Adipocyte (in vitro differentiated cells): Measurements from ENCODE around the gene BPIFA1.

ENCODE experiments used
- DNase-seq: peaks from one replicate; pipeline ENCODE4 v3.0.0-alpha.2; 2015; ENCODE audit warnings: low read depth
- H3K27me3 ChIP-seq: replicated peaks from 2 replicates; pipeline ENCODE4 v1.7.0; 2013; ENCODE audit warnings: mild to moderate bottlenecking, low read length, moderate library complexity; ENCODE audit not compliant: control insufficient read depth, insufficient read depth
- H3K36me3 ChIP-seq: 2 replicates; pipeline ENCODE4 v1.7.0; 2013; ENCODE audit warnings: low read length, mild to moderate bottlenecking, moderate library complexity; ENCODE audit not compliant: control insufficient read depth, insufficient read depth, severe bottlenecking
- H3K4me1 ChIP-seq: 2 replicates; pipeline ENCODE4 v1.7.0; 2013; ENCODE audit warnings: mild to moderate bottlenecking, low read length, moderate library complexity; ENCODE audit not compliant: control insufficient read depth, insufficient read depth
- H3K4me3 ChIP-seq: 2 replicates; pipeline ENCODE4 v1.7.0; 2013; ENCODE audit warnings: mild to moderate bottlenecking, low read length, moderate library complexity
- H3K9ac ChIP-seq: 2 replicates; pipeline ENCODE4 v1.7.0; 2013; ENCODE audit warnings: mild to moderate bottlenecking, low read length, moderate library complexity
- H3K9me3 ChIP-seq: 2 replicates; pipeline ENCODE4 v1.7.0; 2013; ENCODE audit warnings: mild to moderate bottlenecking, low read length, moderate library complexity; ENCODE audit not compliant: control insufficient read depth

BPIFA1 gene

DNA sequence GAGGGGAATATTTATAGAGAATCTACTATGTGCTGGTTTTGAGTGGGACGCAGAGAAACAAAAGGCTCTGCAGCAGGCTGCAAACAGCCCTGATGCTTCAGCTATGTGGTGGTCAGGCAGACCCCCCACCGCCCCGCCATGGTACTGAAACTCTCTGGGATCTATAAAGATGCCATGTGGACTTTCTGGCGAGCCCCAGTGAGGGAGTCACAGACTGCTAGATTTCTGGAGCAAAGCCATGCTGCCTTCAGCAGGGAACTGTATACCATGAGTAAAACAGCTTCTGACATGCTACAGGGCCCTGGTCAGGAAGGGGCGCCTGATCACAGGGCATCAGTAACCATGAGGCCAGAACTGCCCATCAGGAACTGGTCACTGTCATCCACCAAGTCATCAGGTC is 28.0 kb downstream of the BPIFA1 start:
- no peak overlapping the region for H3K9ac ChIP-seq
- H3K36me3 ChIP-seq: no peaks in the 10 kb centered on the region
- H3K9me3 ChIP-seq: no peaks in the 10 kb centered on the region
- H3K4me1 ChIP-seq: peaks cover 27% of the 10 kb centered on the region
- no peak for DNase-seq
- no peak overlapping the region for H3K4me3 ChIP-seq
- peaks cover 8% of the 10 kb centered on the region for H3K27me3 ChIP-seq

DNA sequence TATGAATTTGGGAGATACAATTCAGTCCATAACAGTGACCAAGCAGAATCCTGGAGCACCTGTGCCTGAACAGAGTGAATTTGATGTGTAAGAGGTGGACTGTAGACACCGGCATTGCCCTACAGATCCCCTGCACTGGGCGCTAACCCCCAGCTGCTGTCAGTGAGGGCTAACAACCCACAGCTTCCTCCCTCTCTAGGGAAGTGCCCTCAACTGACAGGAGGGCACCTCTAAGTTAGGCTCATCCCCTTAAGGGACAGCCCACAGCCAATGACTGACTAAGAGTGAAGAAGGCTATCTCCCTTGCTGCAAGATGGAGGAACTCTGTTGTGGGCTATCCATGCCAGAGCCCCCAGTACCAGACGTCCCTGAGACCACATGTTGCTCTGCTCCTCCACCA is 31.9 kb downstream of the BPIFA1 start:
- H3K4me1 ChIP-seq: peaks cover 17% of the 10 kb centered on the region
- H3K4me3 ChIP-seq: no peak overlapping the region
- H3K36me3 ChIP-seq: no peaks in the 10 kb centered on the region
- H3K9me3 ChIP-seq: no peaks in the 10 kb centered on the region
- no peak for DNase-seq
- H3K27me3 ChIP-seq: peaks cover 22% of the 10 kb centered on the region
- no peak overlapping the region for H3K9ac ChIP-seq

DNA sequence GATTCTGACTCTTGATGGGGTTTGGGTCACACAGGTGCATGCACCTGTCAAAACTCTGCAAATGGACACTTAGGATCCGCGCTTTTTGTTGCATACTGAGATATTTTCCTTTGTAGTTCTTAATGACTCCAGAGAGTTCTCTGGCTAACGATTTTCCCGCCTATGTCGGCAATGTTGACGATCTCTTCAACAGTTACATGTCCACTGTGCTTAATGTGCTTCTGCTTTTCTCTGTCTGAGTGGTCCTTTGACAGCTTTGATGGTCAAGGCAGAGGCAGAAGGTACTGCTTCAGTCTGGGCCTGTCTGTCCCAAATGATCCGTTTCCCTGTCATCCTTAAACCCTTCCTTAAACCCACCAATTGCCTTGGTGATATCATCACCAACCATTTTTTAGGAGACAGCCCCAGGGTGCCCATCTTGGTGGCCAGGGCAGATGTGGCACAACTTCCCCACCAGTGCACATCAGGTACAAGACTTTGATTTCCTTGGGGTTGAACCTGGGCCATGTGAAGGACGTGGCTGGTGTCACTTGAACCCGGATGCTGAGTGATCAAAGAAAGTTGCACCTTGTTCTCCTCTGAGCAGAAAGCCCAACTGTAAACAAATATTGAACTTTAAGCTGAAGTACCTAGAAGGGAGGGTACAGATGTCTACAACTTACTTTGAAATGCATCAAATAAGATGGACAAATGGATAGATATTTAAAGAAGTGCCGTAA is 36.5 kb downstream of the BPIFA1 start:
- Histone ChIP-seq H3K27me3 (peaks cover 22% of the 10 kb centered on the region), H3K9me3 (no peaks in the 10 kb centered on the region), H3K36me3 (no peaks in the 10 kb centered on the region), H3K9ac (no peak overlapping the region), H3K4me3 (no peak overlapping the region), H3K4me1 (peaks cover under 1% of the 10 kb centered on the region)
- no peak for DNase-seq

DNA sequence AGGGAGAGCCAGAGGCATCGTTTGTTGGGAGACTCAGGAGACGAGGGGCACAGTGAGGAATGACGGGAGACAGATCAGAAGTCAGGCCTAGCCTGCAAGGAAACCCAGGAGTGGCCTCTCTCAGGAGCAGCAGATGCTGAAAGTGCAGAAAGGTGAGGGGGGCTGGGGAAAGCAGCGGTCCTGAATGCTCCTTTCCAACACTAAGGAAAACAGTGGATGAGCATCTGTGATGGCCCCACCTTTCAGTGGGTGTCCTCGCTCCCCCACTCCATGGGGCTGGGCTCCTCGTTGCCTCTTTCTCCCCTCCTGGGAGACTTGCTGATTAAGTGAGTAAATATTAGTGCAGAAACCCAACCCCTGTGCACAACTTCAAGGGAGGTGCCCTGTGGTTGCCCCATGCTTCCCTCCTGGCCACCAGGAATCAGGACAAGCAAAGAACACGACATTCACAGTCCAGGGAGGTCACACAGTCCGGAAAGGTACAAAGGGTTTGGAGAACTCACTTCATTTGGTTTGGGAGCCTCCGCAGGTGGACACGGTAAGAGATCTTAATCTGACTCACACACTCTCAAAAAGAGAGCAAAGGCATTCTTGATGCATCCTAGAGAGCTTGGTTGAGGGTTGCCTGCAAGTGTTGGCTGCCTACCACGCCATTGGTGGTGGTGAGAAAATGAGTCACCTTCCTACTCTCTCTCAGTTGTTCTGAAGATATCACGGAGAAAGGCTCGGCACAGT is 37.5 kb downstream of the BPIFA1 start:
- no peak for DNase-seq
- Histone ChIP-seq H3K4me1 (peaks cover 10% of the 10 kb centered on the region), H3K9me3 (no peaks in the 10 kb centered on the region), H3K27me3 (peaks cover 14% of the 10 kb centered on the region), H3K4me3 (no peak overlapping the region), H3K9ac (no peak overlapping the region), H3K36me3 (no peaks in the 10 kb centered on the region)

DNA sequence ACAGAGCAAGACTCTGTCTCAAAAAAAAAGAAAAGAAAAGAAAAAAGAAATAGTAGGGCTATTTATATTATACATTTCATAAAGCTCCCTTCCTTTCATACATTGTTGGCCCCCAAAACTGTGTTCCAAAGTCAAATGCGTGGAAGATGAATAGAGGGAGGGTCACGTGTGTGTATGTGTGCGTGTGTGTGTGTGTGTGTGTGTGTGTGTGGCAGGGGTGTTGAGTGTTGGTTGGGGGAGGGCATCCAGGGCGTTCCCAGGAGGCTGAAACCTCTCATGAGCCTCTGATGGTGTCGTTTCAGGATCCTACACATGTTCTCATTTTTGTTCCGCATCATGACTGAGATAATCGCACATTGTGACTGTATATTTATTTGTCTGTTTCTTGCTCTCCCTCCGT is 39.4 kb downstream of the BPIFA1 start:
- H3K9ac ChIP-seq: no peak overlapping the region
- H3K36me3 ChIP-seq: no peaks in the 10 kb centered on the region
- no peak for DNase-seq
- peaks cover 19% of the 10 kb centered on the region for H3K27me3 ChIP-seq
- no peak overlapping the region for H3K4me3 ChIP-seq
- no peaks in the 10 kb centered on the region for H3K9me3 ChIP-seq
- peaks cover 25% of the 10 kb centered on the region for H3K4me1 ChIP-seq

DNA sequence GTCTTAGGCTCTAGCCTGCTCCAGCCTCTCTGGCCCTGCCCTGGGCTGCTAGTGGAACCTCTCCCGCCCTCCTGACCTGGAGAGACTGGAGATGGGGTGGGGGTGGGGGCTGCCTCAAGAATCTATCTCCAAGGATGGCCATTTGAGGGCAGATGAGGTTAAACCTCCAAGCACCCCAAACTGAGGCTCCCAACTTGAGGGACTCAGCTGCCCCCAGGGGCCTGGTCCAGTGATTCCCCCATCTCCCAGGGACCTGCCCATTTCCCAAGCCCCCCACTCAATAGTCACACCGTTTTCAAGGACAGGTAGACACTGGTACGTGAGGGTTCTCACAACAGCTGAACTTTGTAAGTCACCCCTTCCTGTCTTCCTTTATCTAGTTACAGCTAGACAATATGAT is 40.1 kb downstream of the BPIFA1 start:
- no peak for DNase-seq

DNA sequence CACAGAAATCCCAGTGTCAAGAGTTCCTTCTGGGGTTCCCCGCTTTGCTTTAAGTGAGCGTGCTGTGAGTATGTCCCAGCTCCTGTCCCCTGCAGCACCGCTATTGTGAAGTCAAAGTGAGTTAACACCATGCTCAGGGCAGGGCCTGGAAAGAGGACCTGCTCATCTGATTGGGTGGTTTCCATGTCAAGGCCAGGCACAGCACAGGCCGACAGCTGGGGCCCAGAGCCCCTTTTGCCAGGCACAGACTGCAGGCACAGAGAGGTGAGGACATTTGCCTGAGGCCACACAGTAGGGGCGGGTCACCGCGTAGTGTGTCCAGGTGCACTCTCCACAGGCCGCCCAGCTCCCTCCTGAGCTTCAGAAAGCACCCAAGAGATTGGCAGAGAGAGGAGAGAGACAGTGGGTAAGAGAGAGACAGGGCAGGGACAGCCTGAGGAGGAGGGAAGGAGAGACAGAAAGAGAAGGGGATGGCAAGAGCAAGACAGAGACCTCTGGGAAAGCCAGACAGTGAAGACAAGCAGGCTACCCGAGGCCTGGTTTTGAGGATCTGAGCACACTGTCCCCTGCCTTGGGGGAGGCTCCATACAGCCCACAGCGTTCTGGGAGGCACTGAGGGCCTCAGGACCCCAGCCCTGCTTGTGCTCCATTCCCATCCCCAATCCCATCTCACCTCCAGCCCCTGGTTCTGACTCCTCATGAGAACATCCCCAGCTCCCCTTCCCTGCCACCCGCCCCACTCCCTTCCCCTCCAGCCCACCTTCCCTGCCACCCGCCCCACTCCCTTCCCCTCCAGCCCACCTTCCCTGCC is 40.7 kb downstream of the BPIFA1 start:
- no peak for DNase-seq
- H3K27me3 ChIP-seq: peaks cover 13% of the 10 kb centered on the region
- H3K9ac ChIP-seq: no peak overlapping the region
- no peak overlapping the region for H3K4me3 ChIP-seq
- no peaks in the 10 kb centered on the region for H3K36me3 ChIP-seq
- H3K9me3 ChIP-seq: no peaks in the 10 kb centered on the region
- peaks cover 25% of the 10 kb centered on the region for H3K4me1 ChIP-seq

More for the DNA sequence above, 40.1 kb downstream of the BPIFA1 start:
- H3K4me3 ChIP-seq: no peak overlapping the region
- H3K9me3 ChIP-seq: no peaks in the 10 kb centered on the region
- peaks cover 25% of the 10 kb centered on the region for H3K4me1 ChIP-seq
- H3K36me3 ChIP-seq: no peaks in the 10 kb centered on the region
- no peak overlapping the region for H3K9ac ChIP-seq
- peaks cover 14% of the 10 kb centered on the region for H3K27me3 ChIP-seq

- no peak for DNase-seq
- Histone ChIP-seq H3K4me3 (no peak overlapping the region), H3K27me3 (peaks cover 4% of the 10 kb centered on the region)
These were observed 42.0 kb downstream of the BPIFA1 start for GRCh38 chr20:33277471-33278441.

GRCh38 chr20:33278700-33279099 is 42.9 kb downstream of the BPIFA1 start:
- Histone ChIP-seq H3K36me3 (no peaks in the 10 kb centered on the region), H3K4me1 (peaks cover 25% of the 10 kb centered on the region), H3K9me3 (no peaks in the 10 kb centered on the region), H3K27me3 (peaks cover 13% of the 10 kb centered on the region), H3K9ac (peak overlapping the region; percentile 0), H3K4me3 (no peak overlapping the region)
- no peak for DNase-seq

More at GRCh38 chr20:33277471-33278441, 42.0 kb downstream of the BPIFA1 start:
- Histone ChIP-seq H3K9ac (peak overlapping the region; percentile 0), H3K4me1 (peaks cover 25% of the 10 kb centered on the region), H3K9me3 (no peaks in the 10 kb centered on the region), H3K36me3 (no peaks in the 10 kb centered on the region)

DNA sequence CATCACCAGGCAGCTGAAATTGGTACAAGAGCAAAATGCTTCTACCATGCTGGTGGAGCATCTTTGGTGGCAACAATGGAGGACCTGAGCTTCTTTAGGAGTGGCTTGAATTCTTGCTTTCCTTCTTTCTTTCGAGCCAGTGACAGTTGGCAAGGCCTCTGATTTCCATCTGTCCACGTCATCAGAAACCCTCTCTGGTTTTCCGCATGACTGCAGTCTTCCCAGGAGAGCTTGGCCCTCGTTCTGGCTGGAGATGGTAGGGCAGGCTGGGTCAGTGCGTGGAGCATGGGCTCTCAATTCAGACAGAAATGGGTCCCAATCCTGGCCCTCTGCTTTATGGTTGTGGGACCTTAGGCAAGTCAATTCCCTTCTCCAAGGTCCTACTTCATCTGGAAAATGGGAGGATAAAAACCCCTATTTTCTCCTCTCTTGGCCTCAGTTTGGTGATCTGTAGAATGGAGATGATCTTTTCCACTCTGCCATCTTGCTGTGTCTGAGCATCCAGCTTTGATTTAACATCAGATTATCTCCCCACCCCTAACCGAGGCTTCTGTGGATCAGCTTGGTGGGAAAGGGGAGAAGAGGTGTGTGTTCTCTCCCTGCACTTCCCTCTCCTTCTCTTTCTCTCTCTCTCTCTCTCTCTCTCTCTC is 43.6 kb downstream of the BPIFA1 start:
- no peaks in the 10 kb centered on the region for H3K9me3 ChIP-seq
- H3K27me3 ChIP-seq: peaks cover 20% of the 10 kb centered on the region
- H3K9ac ChIP-seq: no peak overlapping the region
- no peaks in the 10 kb centered on the region for H3K36me3 ChIP-seq
- peaks cover 25% of the 10 kb centered on the region for H3K4me1 ChIP-seq
- no peak overlapping the region for H3K4me3 ChIP-seq
- no peak for DNase-seq
